HepG2 (cell line): ENCODE results near the gene BBS9. TPM values are rescaled to one million over a fixed set of nuclear protein-coding genes. Genes with fewer than 3 reads are reported as not detected.

Experiments used
- ATAC-seq: fragments of 200-7000 bp; cut with Tn5 transposase; 3 replicates; pipeline ENCODE4 v1.9.1; 2020; ENCODE audit warnings: mild to moderate bottlenecking, moderate library complexity
- BruUV-seq: library from RNA; stranded (reverse); fragments of 400-500 nt; replicated peaks from 2 replicates; lab custom pipeline; 2021; lab: Mats Ljungman, UMichigan
- CTCF ChIA-PET: fragments of 300-600 bp; formaldehyde crosslinking; extraction: SDS; loops from one replicate; lab custom pipeline; 2021; ENCODE audit warnings: low total read pairs, inconsistent platforms, low intra/inter-chr PET ratio; lab: Yijun Ruan, JAX
- POLR2A ChIA-PET: fragments of 350-600 bp; sonication (Branson Sonifier 250); formaldehyde crosslinking; loops from one replicate; lab custom pipeline; 2020; ENCODE audit warnings: antibody characterized with exemption, inconsistent platforms; lab: Yijun Ruan, JAX
- DNase-seq: peaks from one replicate; pipeline ENCODE4 v3.0.0-alpha.2; 2015; ENCODE audit warnings: low spot score
- FAIRE-seq: peaks from 3 replicates; lab custom pipeline; 2011; peaks lifted over from hg19 to GRCh38; lab: Jason Lieb, UNC
- H2AFZ ChIP-seq: one replicate; pipeline ENCODE4 v1.6.1; 2011; ENCODE audit warnings: low read length, inconsistent platforms
- H3K27ac ChIP-seq: fragments of 300-600 bp; 3 replicates; pipeline ENCODE4 v1.8.0; 2011; ENCODE audit warnings: mixed run types, mild to moderate bottlenecking, mixed read lengths, low read length, inconsistent platforms; ENCODE audit not compliant: insufficient read depth; ENCODE audit errors: extremely low read length
- H3K27me3 ChIP-seq, 2 experiments: fragments of 200-600 bp in 1 of 2; 2 replicates in 1 of 2; 3 replicates in 1 of 2; pipeline versions ENCODE4 v1.6.0 to v1.8.0; 2011; ENCODE audit warnings: low read length in 2 of 2, mild to moderate bottlenecking in 2 of 2, moderate library complexity in 2 of 2, inconsistent platforms in 1 of 2; ENCODE audit not compliant: insufficient read depth in 2 of 2, control insufficient read depth in 1 of 2
- H3K36me3 ChIP-seq, 2 experiments: fragments of 200-600 bp in 1 of 2; replicated peaks in 1 of 2; 2 replicates in 1 of 2; 3 replicates in 1 of 2; pipeline versions ENCODE4 v1.5.1 to v1.8.0; 2011; ENCODE audit warnings: low read length in 2 of 2, inconsistent platforms in 1 of 2; ENCODE audit not compliant: insufficient read depth in 2 of 2, control insufficient read depth in 1 of 2
- H3K4me1 ChIP-seq: 2 replicates; pipeline ENCODE4 v1.5.1; 2012; ENCODE audit warnings: low read length, inconsistent platforms; ENCODE audit not compliant: insufficient read depth
- H3K4me2 ChIP-seq: 2 replicates; pipeline ENCODE4 v1.6.0; 2011; ENCODE audit warnings: low read depth, low read length, inconsistent platforms
- H3K4me3 ChIP-seq, 3 experiments: fragments of 200-600 bp in 1 of 3; sonication (generic), shearing (Covaris generic) in 1 of 3; replicated peaks in 1 of 3; 2 replicates each; pipeline ENCODE4 v1.5.1; 2011 to 2016; ENCODE audit warnings: low read length in 3 of 3, inconsistent platforms in 2 of 3, low read depth in 2 of 3, mild to moderate bottlenecking in 2 of 3, control low read depth in 1 of 3, mixed read lengths in 1 of 3; ENCODE audit not compliant: insufficient read depth in 1 of 3
- H3K79me2 ChIP-seq: one replicate; pipeline ENCODE4 v1.6.1; 2011; ENCODE audit warnings: low read length, inconsistent platforms; ENCODE audit not compliant: insufficient read depth
- H3K9ac ChIP-seq: 2 replicates; pipeline ENCODE4 v1.6.0; 2011; ENCODE audit warnings: mild to moderate bottlenecking, low read depth, low read length, inconsistent platforms; ENCODE audit not compliant: insufficient read depth
- H3K9me3 ChIP-seq: 2 replicates; pipeline ENCODE4 v1.5.1; 2012; ENCODE audit warnings: mild to moderate bottlenecking, low read length
- H4K20me1 ChIP-seq: 2 replicates; pipeline ENCODE4 v1.6.0; 2011; ENCODE audit warnings: inconsistent platforms, mild to moderate bottlenecking, low read length, moderate library complexity; ENCODE audit not compliant: insufficient read depth
- FOXP4 ChIP-seq: sonication (generic); formaldehyde crosslinking; IDR thresholded peaks from 2 replicates; pipeline ENCODE4 v1.4.0; 2020; ENCODE audit warnings: missing genetic modification reagents
- HNF4A ChIP-seq: sonication (generic); formaldehyde crosslinking; IDR thresholded peaks from 2 replicates; pipeline ENCODE4 v1.4.0; 2020; ENCODE audit warnings: missing genetic modification reagents
- PAXIP1 ChIP-seq: sonication (generic); formaldehyde crosslinking; conservative IDR thresholded peaks from 2 replicates; pipeline ENCODE4 v1.4.0; 2020; ENCODE audit warnings: mild to moderate bottlenecking, missing genetic modification reagents, moderate library complexity
- POLR2AphosphoS5 ChIP-seq: IDR thresholded peaks from 2 replicates; pipeline ENCODE4 v1.6.1; 2012; ENCODE audit warnings: low read depth, low read length
- SMC3 ChIP-seq: IDR thresholded peaks from 2 replicates; pipeline ENCODE4 v1.6.1; 2011; ENCODE audit warnings: low read length, improper control_type of control experiment
- TEAD2 ChIP-seq: sonication (generic); formaldehyde crosslinking; IDR thresholded peaks from 2 replicates; pipeline ENCODE4 v1.9.0; 2021; ENCODE audit warnings: missing genetic modification reagents
- ZBTB42 ChIP-seq: sonication (generic); formaldehyde crosslinking; IDR thresholded peaks from 2 replicates; pipeline ENCODE4 v1.5.0; 2020; ENCODE audit warnings: mild to moderate bottlenecking, missing genetic modification reagents
- ZNF124 ChIP-seq: sonication (generic); formaldehyde crosslinking; IDR thresholded peaks from 2 replicates; pipeline ENCODE4 v1.4.0; 2020; ENCODE audit warnings: missing genetic modification reagents
- ZNF260 ChIP-seq: sonication (generic); formaldehyde crosslinking; IDR thresholded peaks from 2 replicates; pipeline ENCODE4 v1.4.0; 2020; ENCODE audit warnings: missing genetic modification reagents, low read depth, mild to moderate bottlenecking, borderline replicate concordance
- ZNF326 ChIP-seq: sonication (generic); formaldehyde crosslinking; IDR thresholded peaks from 2 replicates; pipeline ENCODE4 v1.4.0; 2020; ENCODE audit warnings: missing genetic modification reagents, borderline replicate concordance
- ZNF589 ChIP-seq: sonication (generic); formaldehyde crosslinking; conservative IDR thresholded peaks from 2 replicates; pipeline ENCODE4 v1.8.0; 2022; ENCODE audit warnings: mild to moderate bottlenecking, moderate library complexity, missing genetic modification reagents
- ZNF646 ChIP-seq: sonication (generic); formaldehyde crosslinking; IDR thresholded peaks from 2 replicates; pipeline ENCODE4 v1.9.0; 2021; ENCODE audit warnings: mild to moderate bottlenecking, missing genetic modification reagents
- ZSCAN20 ChIP-seq: sonication (generic); formaldehyde crosslinking; IDR thresholded peaks from 2 replicates; pipeline ENCODE4 v1.4.0; 2020; ENCODE audit warnings: missing genetic modification reagents, mild to moderate bottlenecking, borderline replicate concordance
- ZSCAN9 ChIP-seq: IDR thresholded peaks from 2 replicates; pipeline ENCODE4 v1.6.1; 2016; ENCODE audit warnings: borderline replicate concordance
- WGBS: methylation state at CpG from one replicate; pipeline ENCODE4 v1.1.6; 2017; ENCODE audit warnings: low lambda C conversion rate; 5-methylcytosine and 5-hydroxymethylcytosine counted together
- in situ Hi-C: cut with HindIII; loops from 2 replicates; pipeline ENCODE4 v1.10.0; 2017; ENCODE audit warnings: low pct_unique_long_range_greater_than_20kb; ENCODE audit not compliant: extremely low pct_ligation_motif_present
- intact Hi-C: fragments of 100-400 bp; cut with micrococcal nuclease; formaldehyde crosslinking; loops from one replicate; pipeline ENCODE4 v1.10.0; 2022; ENCODE audit not compliant: unreplicated experiment
- polyA plus RNA-seq, 8 experiments: library from polyadenylated mRNA; depleted of rRNA in 3 of 8; stranded (reverse) in 7 of 8; unstranded in 1 of 8; fragments of >200 nt; fragmentation: Illumina TruSeq in 4 of 8; extraction: Trizol in 4 of 8; gene quantifications; 2 replicates each; pipeline versions ENCODE4 v1.2.1 to v1.2.3, GENCODE V29; 2011 to 2016; ENCODE audit warnings: low read depth in 4 of 8, missing spikeins in 1 of 8, mixed read lengths in 1 of 8; ENCODE audit not compliant: insufficient read depth in 1 of 8
- total RNA-seq, 5 experiments: library from RNA; depleted of rRNA; stranded (reverse); fragments of >200 nt; fragmentation: Illumina TruSeq; extraction: Trizol; gene quantifications; 2 replicates each; pipeline ENCODE4 v1.2.3, GENCODE V29; 2016; ENCODE audit warnings: low read depth in 1 of 5

The BBS9 gene
- total and polyA plus RNA-seq, 2 of the 13 experiments (the other 11 are each of a cell fraction or from before 2014, with no cell fraction given) = 5.1 to 7.8 TPM

GRCh38 chr7:33356336-33356735 is 227.0 kb downstream of the BBS9 start:
- CTCF ChIA-PET = no interaction called here
- Histone ChIP-seq H3K9me3 (no peaks in the 10 kb centered on the region), H2AFZ (no peak overlapping the region), H4K20me1 (no peaks in the 10 kb centered on the region), H3K27ac (no peak overlapping the region), H3K4me2 (no peak overlapping the region), H3K27me3 (no peaks in the 10 kb centered on the region), H3K36me3 (no peaks in the 10 kb centered on the region), H3K9ac (no peak overlapping the region), H3K4me1 (no peaks in the 10 kb centered on the region), H3K4me3 (no peak overlapping the region), H3K79me2 (no peaks in the 10 kb centered on the region)
- 87% methylated on average over 2 of the region's 2 CpGs for WGBS
- intact Hi-C loops = no loop called here
- POLR2A ChIA-PET = no interaction called here
- in situ Hi-C loops = no loop called here
- DNase-seq = no peak
- no peak for ATAC-seq
- FAIRE-seq = no peak
- BruUV-seq = no TSS peak
- no peak for TF ChIP-seq ZBTB42
- TF ChIP-seq HNF4A = no peak
- TF ChIP-seq SMC3 = no peak
- TF ChIP-seq PAXIP1 = no peak
- TF ChIP-seq TEAD2 (CRISPR knock-in tag) = no peak
- no peak for TF ChIP-seq ZSCAN9 (CRISPR knock-in tag)
- TF ChIP-seq ZNF646 (CRISPR knock-in tag) = no peak
- TF ChIP-seq ZSCAN20 (CRISPR knock-in tag) = no peak
- no peak for TF ChIP-seq ZNF260 (CRISPR knock-in tag)
- TF ChIP-seq ZNF326 (CRISPR knock-in tag) = no peak
- no peak for TF ChIP-seq ZNF124
- no peak for TF ChIP-seq FOXP4 (CRISPR knock-in tag)
- no peak for TF ChIP-seq POLR2AphosphoS5
- TF ChIP-seq ZNF589 (CRISPR knock-in tag) = no peak
